K562 (cell line): Measurements from ENCODE around the gene IPO7. TPM values are rescaled to one million over a fixed set of nuclear protein-coding genes. Genes with fewer than 3 reads are reported as not detected.

Experiments used
- BCL6 ChIP-seq: fragments of 250-450 bp; sonication (Bioruptor Pico); IDR thresholded peaks from 2 replicates; pipeline ENCODE4 v1.4.0; 2020
- CBX5 ChIP-seq: IDR thresholded peaks from 2 replicates; pipeline ENCODE4 v1.6.1; 2014; ENCODE audit warnings: low read depth, borderline replicate concordance
- CXXC5 ChIP-seq: fragments of 250-450 bp; sonication (Bioruptor Pico); IDR thresholded peaks from 2 replicates; pipeline ENCODE4 v1.8.0; 2022; ENCODE audit warnings: inconsistent platforms, mild to moderate bottlenecking, moderate library complexity
- HLTF ChIP-seq: fragments of 450-650 bp; IDR thresholded peaks from 2 replicates; pipeline ENCODE4 v1.6.1; 2016
- L3MBTL2 ChIP-seq: fragments of 450-650 bp; IDR thresholded peaks from 2 replicates; pipeline ENCODE4 v1.6.1; 2016; ENCODE audit warnings: mild to moderate bottlenecking, moderate library complexity
- MXI1 ChIP-seq: IDR thresholded peaks from 2 replicates; pipeline ENCODE4 v1.6.1; 2011; ENCODE audit warnings: low read depth, mild to moderate bottlenecking, improper control_type of control experiment, low read length
- PML ChIP-seq: IDR thresholded peaks from 2 replicates; pipeline ENCODE4 v1.6.1; 2012; ENCODE audit warnings: low read length, inconsistent platforms
- PTBP1 ChIP-seq: fragments of 200-400 bp; formaldehyde crosslinking; IDR thresholded peaks from 2 replicates; pipeline ENCODE4 v1.6.1; 2017; ENCODE audit warnings: low read depth, low read length
- RAD21 ChIP-seq, 2 experiments: fragments of 250-450 bp in 1 of 2; fragments of 450-650 bp in 1 of 2; sonication (Bioruptor Pico) in 1 of 2; formaldehyde crosslinking in 1 of 2; IDR thresholded peaks in 1 of 2; conservative IDR thresholded peaks in 1 of 2; 2 replicates each; pipeline versions ENCODE4 v1.4.0 to v1.8.0; 2020 to 2022; ENCODE audit warnings: mild to moderate bottlenecking in 2 of 2, moderate library complexity in 1 of 2
- RBBP5 ChIP-seq: fragments of 200-600 bp; sonication (generic); IDR thresholded peaks from 2 replicates; pipeline ENCODE4 v1.6.1; 2012; ENCODE audit warnings: borderline replicate concordance, mild to moderate bottlenecking, low read length, control low read depth, inconsistent platforms; ENCODE audit not compliant: insufficient read depth, poor library complexity, severe bottlenecking
- TRIM24 ChIP-seq, 2 experiments: fragments of 450-650 bp; IDR thresholded peaks; 2 replicates each; pipeline ENCODE4 v1.6.1; 2016
- ZFP1 ChIP-seq: fragments of 450-650 bp; formaldehyde crosslinking; IDR thresholded peaks from 2 replicates; pipeline ENCODE4 v1.4.0; 2020; ENCODE audit warnings: mild to moderate bottlenecking, mixed read lengths
- ZNF140 ChIP-seq: fragments of 250-450 bp; sonication (Bioruptor Pico); IDR thresholded peaks from 2 replicates; pipeline ENCODE4 v1.8.0; 2021; ENCODE audit warnings: moderate library complexity, mild to moderate bottlenecking, inconsistent platforms
- ZNF707 ChIP-seq: fragments of 250-450 bp; sonication (Bioruptor Pico); conservative IDR thresholded peaks from 2 replicates; pipeline ENCODE4 v1.8.0; 2022; ENCODE audit warnings: inconsistent platforms, mild to moderate bottlenecking, moderate library complexity
- polyA plus RNA-seq, 8 experiments: library from polyadenylated mRNA; depleted of rRNA in 4 of 8; stranded (reverse) in 5 of 8; unstranded in 3 of 8; fragments of >200 nt; fragmentation: Nextera tagmentation in 2 of 8; fragmentation: Illumina TruSeq in 1 of 8; extraction: Ambion mirVana in 2 of 8; extraction: Trizol in 1 of 8; gene quantifications; 2 replicates each; pipeline versions ENCODE4 v1.2.1 to v1.2.3, GENCODE V29; 2011 to 2014; ENCODE audit warnings: inconsistent platforms in 1 of 8, missing spikeins in 1 of 8
- total RNA-seq, 7 experiments: library from RNA; depleted of rRNA in 6 of 7; stranded (reverse); fragments of >200 nt in 6 of 7; fragmentation: Illumina TruSeq in 2 of 7; extraction: Trizol in 2 of 7; gene quantifications; 2 replicates each; pipeline versions ENCODE4 v1.2.1 to v1.2.3, GENCODE V29; 2011 to 2021; ENCODE audit warnings: low replicate concordance in 1 of 7
- TF ChIP-seq, protein P1 (sequence below): fragments of 450-650 bp; IDR thresholded peaks from 2 replicates; pipeline ENCODE4 v1.6.1; 2016; ENCODE audit warnings: antibody characterized with exemption
- TF ChIP-seq, protein P2 (sequence below), 2 experiments: fragments of 450-650 bp in 1 of 2; sonication (generic) in 1 of 2; formaldehyde crosslinking in 1 of 2; IDR thresholded peaks; 2 replicates each; pipeline versions ENCODE4 v1.7.1 to v1.9.0; 2016 to 2022; ENCODE audit warnings: inconsistent platforms in 1 of 2, mild to moderate bottlenecking in 1 of 2, missing genetic modification reagents in 1 of 2
- TF ChIP-seq, protein P3 (sequence below): fragments of 250-450 bp; sonication (Bioruptor Pico); IDR thresholded peaks from 2 replicates; pipeline ENCODE4 v1.5.1; 2021; ENCODE audit warnings: mild to moderate bottlenecking

Gene IPO7
- total and polyA plus RNA-seq, 9 of the 15 experiments (the other 6 are each of a cell fraction or from before 2014, with no cell fraction given) = 23.6 to 138 (median 110) TPM

GRCh38 chr11:9460322-9461062 lies 76.0 kb downstream of the IPO7 start, which contains the start of gene ZNF143 (continued):
- TF ChIP-seq ZFP1 (no peak), CXXC5 (peak; percentile 90), MXI1 (no peak), ZNF140 (CRISPR knock-in tag) (no peak), HLTF (no peak), BCL6 (CRISPR knock-in tag) (no peak), TRIM24 (IDR thresholded peaks at IDR 0.05) (no peak), PTBP1 (no peak), ZNF707 (CRISPR knock-in tag) (no peak), CBX5 (no peak), PML (peak; percentile 74; the same call in 1 of the 2 replicates), L3MBTL2 (no peak), RAD21 (CRISPR knock-in tag; conservative IDR thresholded peaks at IDR 0.05 in 1 of 2, IDR thresholded peaks at IDR 0.05 in 1 of 2) (no peak), RBBP5 (peak; percentile 9)
- TF ChIP-seq, protein P1, sequence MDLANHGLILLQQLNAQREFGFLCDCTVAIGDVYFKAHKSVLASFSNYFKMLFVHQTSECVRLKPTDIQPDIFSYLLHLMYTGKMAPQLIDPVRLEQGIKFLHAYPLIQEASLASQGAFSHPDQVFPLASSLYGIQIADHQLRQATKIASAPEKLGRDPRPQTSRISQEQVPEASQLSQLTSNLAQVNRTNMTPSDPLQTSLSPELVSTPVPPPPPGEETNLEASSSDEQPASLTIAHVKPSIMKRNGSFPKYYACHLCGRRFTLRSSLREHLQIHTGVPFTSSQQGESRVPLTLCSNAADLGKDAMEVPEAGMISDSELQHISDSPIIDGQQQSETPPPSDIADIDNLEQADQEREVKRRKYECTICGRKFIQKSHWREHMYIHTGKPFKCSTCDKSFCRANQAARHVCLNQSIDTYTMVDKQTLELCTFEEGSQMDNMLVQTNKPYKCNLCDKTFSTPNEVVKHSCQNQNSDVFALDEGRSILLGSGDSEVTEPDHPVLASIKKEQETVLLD = no peak
- TF ChIP-seq, protein P2, sequence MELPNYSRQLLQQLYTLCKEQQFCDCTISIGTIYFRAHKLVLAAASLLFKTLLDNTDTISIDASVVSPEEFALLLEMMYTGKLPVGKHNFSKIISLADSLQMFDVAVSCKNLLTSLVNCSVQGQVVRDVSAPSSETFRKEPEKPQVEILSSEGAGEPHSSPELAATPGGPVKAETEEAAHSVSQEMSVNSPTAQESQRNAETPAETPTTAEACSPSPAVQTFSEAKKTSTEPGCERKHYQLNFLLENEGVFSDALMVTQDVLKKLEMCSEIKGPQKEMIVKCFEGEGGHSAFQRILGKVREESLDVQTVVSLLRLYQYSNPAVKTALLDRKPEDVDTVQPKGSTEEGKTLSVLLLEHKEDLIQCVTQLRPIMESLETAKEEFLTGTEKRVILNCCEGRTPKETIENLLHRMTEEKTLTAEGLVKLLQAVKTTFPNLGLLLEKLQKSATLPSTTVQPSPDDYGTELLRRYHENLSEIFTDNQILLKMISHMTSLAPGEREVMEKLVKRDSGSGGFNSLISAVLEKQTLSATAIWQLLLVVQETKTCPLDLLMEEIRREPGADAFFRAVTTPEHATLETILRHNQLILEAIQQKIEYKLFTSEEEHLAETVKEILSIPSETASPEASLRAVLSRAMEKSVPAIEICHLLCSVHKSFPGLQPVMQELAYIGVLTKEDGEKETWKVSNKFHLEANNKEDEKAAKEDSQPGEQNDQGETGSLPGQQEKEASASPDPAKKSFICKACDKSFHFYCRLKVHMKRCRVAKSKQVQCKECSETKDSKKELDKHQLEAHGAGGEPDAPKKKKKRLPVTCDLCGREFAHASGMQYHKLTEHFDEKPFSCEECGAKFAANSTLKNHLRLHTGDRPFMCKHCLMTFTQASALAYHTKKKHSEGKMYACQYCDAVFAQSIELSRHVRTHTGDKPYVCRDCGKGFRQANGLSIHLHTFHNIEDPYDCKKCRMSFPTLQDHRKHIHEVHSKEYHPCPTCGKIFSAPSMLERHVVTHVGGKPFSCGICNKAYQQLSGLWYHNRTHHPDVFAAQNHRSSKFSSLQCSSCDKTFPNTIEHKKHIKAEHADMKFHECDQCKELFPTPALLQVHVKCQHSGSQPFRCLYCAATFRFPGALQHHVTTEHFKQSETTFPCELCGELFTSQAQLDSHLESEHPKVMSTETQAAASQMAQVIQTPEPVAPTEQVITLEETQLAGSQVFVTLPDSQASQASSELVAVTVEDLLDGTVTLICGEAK (IDR thresholded peaks at IDR 0.05) = peak; percentile 94
- TF ChIP-seq, protein P2 (CRISPR knock-in tag; IDR thresholded peaks at IDR 0.05) = no peak
- TF ChIP-seq, protein P3, sequence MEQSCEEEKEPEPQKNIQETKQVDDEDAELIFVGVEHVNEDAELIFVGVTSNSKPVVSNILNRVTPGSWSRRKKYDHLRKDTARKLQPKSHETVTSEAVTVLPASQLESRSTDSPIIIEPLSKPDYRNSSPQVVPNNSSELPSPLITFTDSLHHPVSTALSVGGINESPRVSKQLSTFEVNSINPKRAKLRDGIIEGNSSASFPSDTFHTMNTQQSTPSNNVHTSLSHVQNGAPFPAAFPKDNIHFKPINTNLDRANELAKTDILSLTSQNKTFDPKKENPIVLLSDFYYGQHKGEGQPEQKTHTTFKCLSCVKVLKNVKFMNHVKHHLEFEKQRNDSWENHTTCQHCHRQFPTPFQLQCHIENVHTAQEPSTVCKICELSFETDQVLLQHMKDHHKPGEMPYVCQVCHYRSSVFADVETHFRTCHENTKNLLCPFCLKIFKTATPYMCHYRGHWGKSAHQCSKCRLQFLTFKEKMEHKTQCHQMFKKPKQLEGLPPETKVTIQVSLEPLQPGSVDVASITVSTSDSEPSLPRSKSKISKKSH (CRISPR knock-in tag) = no peak
